DND-41 (cell line): ENCODE data around the gene KCTD19.
A peak's percentile ranks its signal among the peaks of the same experiment; 100 is the strongest.

Experiments used
- EZH2 ChIP-seq: IDR thresholded peaks from 3 replicates; pipeline ENCODE4 v1.6.1; 2012; ENCODE audit warnings: borderline replicate concordance, low read depth, mild to moderate bottlenecking, moderate library complexity, low read length, inconsistent platforms; ENCODE audit not compliant: severe bottlenecking
- TF ChIP-seq, protein P1 (sequence below): IDR thresholded peaks from 2 replicates; pipeline ENCODE4 v1.5.1; 2012; ENCODE audit warnings: borderline replicate concordance, low read length, moderate library complexity, mild to moderate bottlenecking; ENCODE audit not compliant: poor library complexity, severe bottlenecking; ENCODE audit errors: extremely low read depth

DNA sequence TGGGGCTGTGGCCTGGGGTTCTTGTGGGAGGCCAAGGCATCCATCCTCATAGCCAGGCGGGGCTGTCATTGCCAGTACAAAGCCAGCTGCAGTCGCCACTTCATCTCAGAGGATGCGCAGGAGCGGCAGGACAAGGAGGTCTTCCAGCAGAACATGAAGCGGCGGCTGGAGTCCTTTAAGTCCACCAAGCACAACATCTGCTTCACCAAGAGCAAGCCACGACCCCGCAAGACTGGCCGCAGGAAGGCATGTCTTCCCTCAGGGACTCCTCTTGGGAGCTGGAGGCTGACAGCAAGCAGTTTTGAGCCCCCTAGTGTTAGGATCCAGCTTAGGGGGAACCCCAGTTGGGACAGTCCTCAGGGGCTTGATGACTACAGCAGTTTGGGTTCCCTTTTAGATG is 62.3 kb downstream of the KCTD19 start:
- TF ChIP-seq, protein P1, sequence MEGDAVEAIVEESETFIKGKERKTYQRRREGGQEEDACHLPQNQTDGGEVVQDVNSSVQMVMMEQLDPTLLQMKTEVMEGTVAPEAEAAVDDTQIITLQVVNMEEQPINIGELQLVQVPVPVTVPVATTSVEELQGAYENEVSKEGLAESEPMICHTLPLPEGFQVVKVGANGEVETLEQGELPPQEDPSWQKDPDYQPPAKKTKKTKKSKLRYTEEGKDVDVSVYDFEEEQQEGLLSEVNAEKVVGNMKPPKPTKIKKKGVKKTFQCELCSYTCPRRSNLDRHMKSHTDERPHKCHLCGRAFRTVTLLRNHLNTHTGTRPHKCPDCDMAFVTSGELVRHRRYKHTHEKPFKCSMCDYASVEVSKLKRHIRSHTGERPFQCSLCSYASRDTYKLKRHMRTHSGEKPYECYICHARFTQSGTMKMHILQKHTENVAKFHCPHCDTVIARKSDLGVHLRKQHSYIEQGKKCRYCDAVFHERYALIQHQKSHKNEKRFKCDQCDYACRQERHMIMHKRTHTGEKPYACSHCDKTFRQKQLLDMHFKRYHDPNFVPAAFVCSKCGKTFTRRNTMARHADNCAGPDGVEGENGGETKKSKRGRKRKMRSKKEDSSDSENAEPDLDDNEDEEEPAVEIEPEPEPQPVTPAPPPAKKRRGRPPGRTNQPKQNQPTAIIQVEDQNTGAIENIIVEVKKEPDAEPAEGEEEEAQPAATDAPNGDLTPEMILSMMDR, result peak; percentile 37
- TF ChIP-seq EZH2, result no peak
